Panc1 (cell line): ENCODE results near the gene POTEH.
"Not testable (repeated sequence)": the region's sequence is repeated elsewhere in the genome, so short reads cannot be mapped to it uniquely, and the experiment has no call there.

Experiments
- CTCF ChIP-seq: fragments of 450-650 bp; IDR thresholded peaks from 2 replicates; pipeline ENCODE4 v1.5.1; 2017; ENCODE audit warnings: mild to moderate bottlenecking
- POLR2AphosphoS5 ChIP-seq: IDR thresholded peaks from 2 replicates; pipeline ENCODE4 v1.6.1; 2012; ENCODE audit warnings: mild to moderate bottlenecking, low read depth, low read length, moderate library complexity
- REST ChIP-seq, 2 experiments: IDR thresholded peaks; 2 replicates each; pipeline ENCODE4 v1.6.1; 2011 to 2012; ENCODE audit warnings: low read depth in 2 of 2, control low read depth in 1 of 2, low read length in 1 of 2, mild to moderate bottlenecking in 1 of 2, moderate library complexity in 1 of 2; ENCODE audit not compliant: insufficient read depth in 1 of 2
- SIN3A ChIP-seq: IDR thresholded peaks from 2 replicates; pipeline ENCODE4 v1.6.1; 2012; ENCODE audit warnings: low read depth, mild to moderate bottlenecking, low read length, moderate library complexity, borderline replicate concordance; ENCODE audit not compliant: insufficient read depth

GRCh38 chr22:15713600-15713999 lies 23.8 kb downstream of the POTEH start:
- TF ChIP-seq CTCF; REST (IDR thresholded peaks at IDR 0.05; ENCODE audit: insufficient read depth in 1 of 2, low read depth in 2 of 2, low read length in 1 of 2); SIN3A; POLR2AphosphoS5: not testable (repeated sequence)
